ENCODE measurements around the gene CAPN13. TPM values are rescaled to one million over a fixed set of nuclear protein-coding genes. Genes with fewer than 3 reads are reported as not detected.

The CAPN13 gene
- total RNA-seq, 1 donor from 2014 or later = not detected

- H3K27me3 ChIP-seq (ENCODE audit: control insufficient read depth in 3 of 3, insufficient read depth in 3 of 3, low read length in 3 of 3) = peaks cover 0 to 5% (median 0%) of the 10 kb centered on the region in 3 donors
- H3K9me3 ChIP-seq (ENCODE audit: control insufficient read depth in 3 of 3, low read length in 3 of 3) = no peaks in the 10 kb centered on the region
- H3K36me3 ChIP-seq (ENCODE audit: control insufficient read depth in 3 of 3, insufficient read depth in 3 of 3, low read length in 3 of 3) = no peaks in the 10 kb centered on the region
Observed at GRCh38 chr2:30776831-30777635, 30.2 kb downstream of the CAPN13 start.

GRCh38 chr2:30775833-30776232 lies 31.4 kb downstream of the CAPN13 start:
- Histone ChIP-seq H3K9ac (ENCODE audit: low read depth in 1 of 3, low read length in 3 of 3) (no peak overlapping the region), H3K27me3 (ENCODE audit: control insufficient read depth in 3 of 3, insufficient read depth in 3 of 3, low read length in 3 of 3) (peaks cover 0 to 9% (median under 1%) of the 10 kb centered on the region in 3 donors), H3K36me3 (ENCODE audit: control insufficient read depth in 3 of 3, insufficient read depth in 3 of 3, low read length in 3 of 3) (no peaks in the 10 kb centered on the region), H3K9me3 (ENCODE audit: control insufficient read depth in 3 of 3, low read length in 3 of 3) (no peaks in the 10 kb centered on the region), H3K4me1 (ENCODE audit: control insufficient read depth in 3 of 3, insufficient read depth in 3 of 3, low read length in 3 of 3) (peaks cover under 1 to 4% (median 4%) of the 10 kb centered on the region in 3 donors), H3K27ac (ENCODE audit: low read depth, low read length) (no peak overlapping the region), H3K4me3 (ENCODE audit: low read length in 3 of 3) (no peak overlapping the region)

More at GRCh38 chr2:30776831-30777635, 30.2 kb downstream of the CAPN13 start:
- no peak overlapping the region for H3K27ac ChIP-seq (ENCODE audit: low read depth, low read length)
- no peak overlapping the region for H3K4me3 ChIP-seq (ENCODE audit: low read length in 3 of 3)
- H3K9ac ChIP-seq (ENCODE audit: low read depth in 1 of 3, low read length in 3 of 3) = no peak overlapping the region
- peaks cover 8 to 14% (median 14%) of the 10 kb centered on the region in 3 donors for H3K4me1 ChIP-seq (ENCODE audit: control insufficient read depth in 3 of 3, insufficient read depth in 3 of 3, low read length in 3 of 3)

- Histone ChIP-seq H3K27me3 (ENCODE audit: control insufficient read depth in 3 of 3, insufficient read depth in 3 of 3, low read length in 3 of 3) (peaks cover 0 to 11% (median 4%) of the 10 kb centered on the region in 3 donors), H3K9ac (ENCODE audit: low read depth in 1 of 3, low read length in 3 of 3) (no peak overlapping the region), H3K27ac (ENCODE audit: low read depth, low read length) (no peak overlapping the region), H3K36me3 (ENCODE audit: control insufficient read depth in 3 of 3, insufficient read depth in 3 of 3, low read length in 3 of 3) (no peaks in the 10 kb centered on the region), H3K4me3 (ENCODE audit: low read length in 3 of 3) (no peak overlapping the region), H3K9me3 (ENCODE audit: control insufficient read depth in 3 of 3, low read length in 3 of 3) (no peaks in the 10 kb centered on the region), H3K4me1 (ENCODE audit: control insufficient read depth in 3 of 3, insufficient read depth in 3 of 3, low read length in 3 of 3) (peaks cover 0 to 5% (median 4%) of the 10 kb centered on the region in 3 donors)
Observed at GRCh38 chr2:30772021-30772705, 35.1 kb downstream of the CAPN13 start.

GRCh38 chr2:30770816-30771576 lies 36.2 kb downstream of the CAPN13 start:
- H3K36me3 ChIP-seq (ENCODE audit: control insufficient read depth in 3 of 3, insufficient read depth in 3 of 3, low read length in 3 of 3) = no peaks in the 10 kb centered on the region
- peaks cover 0 to 16% (median 9%) of the 10 kb centered on the region in 3 donors for H3K27me3 ChIP-seq (ENCODE audit: control insufficient read depth in 3 of 3, insufficient read depth in 3 of 3, low read length in 3 of 3)
- peaks cover 0 to 5% (median 4%) of the 10 kb centered on the region in 3 donors for H3K4me1 ChIP-seq (ENCODE audit: control insufficient read depth in 3 of 3, insufficient read depth in 3 of 3, low read length in 3 of 3)
- H3K9ac ChIP-seq (ENCODE audit: low read depth in 1 of 3, low read length in 3 of 3) = no peak overlapping the region
- no peak overlapping the region for H3K27ac ChIP-seq (ENCODE audit: low read depth, low read length)
- H3K9me3 ChIP-seq (ENCODE audit: control insufficient read depth in 3 of 3, low read length in 3 of 3) = no peaks in the 10 kb centered on the region
- no peak overlapping the region for H3K4me3 ChIP-seq (ENCODE audit: low read length in 3 of 3)

- Histone ChIP-seq H3K4me3 (ENCODE audit: low read length in 3 of 3) (no peak overlapping the region), H3K9ac (ENCODE audit: low read depth in 1 of 3, low read length in 3 of 3) (no peak overlapping the region), H3K9me3 (ENCODE audit: control insufficient read depth in 3 of 3, low read length in 3 of 3) (no peaks in the 10 kb centered on the region), H3K4me1 (ENCODE audit: control insufficient read depth in 3 of 3, insufficient read depth in 3 of 3, low read length in 3 of 3) (peaks cover 0 to 5% (median 4%) of the 10 kb centered on the region in 3 donors), H3K36me3 (ENCODE audit: control insufficient read depth in 3 of 3, insufficient read depth in 3 of 3, low read length in 3 of 3) (no peaks in the 10 kb centered on the region), H3K27ac (ENCODE audit: low read depth, low read length) (no peak overlapping the region), H3K27me3 (ENCODE audit: control insufficient read depth in 3 of 3, insufficient read depth in 3 of 3, low read length in 3 of 3) (peaks cover 0 to 25% (median 9%) of the 10 kb centered on the region in 3 donors)
Observed at GRCh38 chr2:30769891-30770462, 37.3 kb downstream of the CAPN13 start.

- H3K4me1 ChIP-seq (ENCODE audit: control insufficient read depth in 3 of 3, insufficient read depth in 3 of 3, low read length in 3 of 3) = peaks cover 0 to 5% (median 4%) of the 10 kb centered on the region in 3 donors
- H3K4me3 ChIP-seq (ENCODE audit: low read length in 3 of 3) = no peak overlapping the region
- H3K27me3 ChIP-seq (ENCODE audit: control insufficient read depth in 3 of 3, insufficient read depth in 3 of 3, low read length in 3 of 3) = peaks cover 0 to 25% (median 9%) of the 10 kb centered on the region in 3 donors
- no peak overlapping the region for H3K27ac ChIP-seq (ENCODE audit: low read depth, low read length)
- H3K9me3 ChIP-seq (ENCODE audit: control insufficient read depth in 3 of 3, low read length in 3 of 3) = no peaks in the 10 kb centered on the region
- no peaks in the 10 kb centered on the region for H3K36me3 ChIP-seq (ENCODE audit: control insufficient read depth in 3 of 3, insufficient read depth in 3 of 3, low read length in 3 of 3)
- H3K9ac ChIP-seq (ENCODE audit: low read depth in 1 of 3, low read length in 3 of 3) = no peak overlapping the region
Observed at GRCh38 chr2:30769481-30769780, 37.8 kb downstream of the CAPN13 start.

- no peak overlapping the region for H3K27ac ChIP-seq (ENCODE audit: low read depth, low read length)
- H3K27me3 ChIP-seq (ENCODE audit: control insufficient read depth in 3 of 3, insufficient read depth in 3 of 3, low read length in 3 of 3) = peaks cover 0 to 26% (median 9%) of the 10 kb centered on the region in 3 donors
- H3K9ac ChIP-seq (ENCODE audit: low read depth in 1 of 3, low read length in 3 of 3) = no peak overlapping the region
- peaks cover 0 to 5% (median 4%) of the 10 kb centered on the region in 3 donors for H3K4me1 ChIP-seq (ENCODE audit: control insufficient read depth in 3 of 3, insufficient read depth in 3 of 3, low read length in 3 of 3)
- no peak overlapping the region for H3K4me3 ChIP-seq (ENCODE audit: low read length in 3 of 3)
- no peaks in the 10 kb centered on the region for H3K9me3 ChIP-seq (ENCODE audit: control insufficient read depth in 3 of 3, low read length in 3 of 3)
- H3K36me3 ChIP-seq (ENCODE audit: control insufficient read depth in 3 of 3, insufficient read depth in 3 of 3, low read length in 3 of 3) = no peaks in the 10 kb centered on the region
Observed at GRCh38 chr2:30768708-30769480, 38.4 kb downstream of the CAPN13 start.

- Histone ChIP-seq H3K4me1 (ENCODE audit: control insufficient read depth in 3 of 3, insufficient read depth in 3 of 3, low read length in 3 of 3) (peaks cover 0 to 5% (median 4%) of the 10 kb centered on the region in 3 donors), H3K36me3 (ENCODE audit: control insufficient read depth in 3 of 3, insufficient read depth in 3 of 3, low read length in 3 of 3) (no peaks in the 10 kb centered on the region), H3K9me3 (ENCODE audit: control insufficient read depth in 3 of 3, low read length in 3 of 3) (no peaks in the 10 kb centered on the region), H3K27me3 (ENCODE audit: control insufficient read depth in 3 of 3, insufficient read depth in 3 of 3, low read length in 3 of 3) (peaks cover 0 to 28% (median 9%) of the 10 kb centered on the region in 3 donors), H3K9ac (ENCODE audit: low read depth in 1 of 3, low read length in 3 of 3) (no peak overlapping the region), H3K27ac (ENCODE audit: low read depth, low read length) (no peak overlapping the region), H3K4me3 (ENCODE audit: low read length in 3 of 3) (no peak overlapping the region)
Observed at GRCh38 chr2:30768036-30768686, 39.1 kb downstream of the CAPN13 start.

- peaks cover 0 to 22% (median 9%) of the 10 kb centered on the region in 3 donors for H3K27me3 ChIP-seq (ENCODE audit: control insufficient read depth in 3 of 3, insufficient read depth in 3 of 3, low read length in 3 of 3)
- no peaks in the 10 kb centered on the region for H3K36me3 ChIP-seq (ENCODE audit: control insufficient read depth in 3 of 3, insufficient read depth in 3 of 3, low read length in 3 of 3)
- no peak overlapping the region for H3K27ac ChIP-seq (ENCODE audit: low read depth, low read length)
- H3K9ac ChIP-seq (ENCODE audit: low read depth in 1 of 3, low read length in 3 of 3) = no peak overlapping the region
- no peaks in the 10 kb centered on the region for H3K9me3 ChIP-seq (ENCODE audit: control insufficient read depth in 3 of 3, low read length in 3 of 3)
- no peak overlapping the region for H3K4me3 ChIP-seq (ENCODE audit: low read length in 3 of 3)
- H3K4me1 ChIP-seq (ENCODE audit: control insufficient read depth in 3 of 3, insufficient read depth in 3 of 3, low read length in 3 of 3) = peaks cover 0 to 5% (median 4%) of the 10 kb centered on the region in 3 donors
Observed at GRCh38 chr2:30766666-30767065, 40.6 kb downstream of the CAPN13 start.

Data from skeletal muscle tissue (tissue), 4 donors.